DOHH2 (cell line): ENCODE results near the gene IFITM10.

ENCODE experiments used
- CTCF ChIP-seq: fragments of 200-600 bp; sonication (generic); IDR thresholded peaks from one replicate; pipeline ENCODE4 v1.5.1; 2014; ENCODE audit warnings: antibody characterized with exemption, mild to moderate bottlenecking, low read depth, low read length; ENCODE audit not compliant: poor library complexity, severe bottlenecking
- EZH2phosphoT487 ChIP-seq: fragments of 200-600 bp; sonication (generic); IDR thresholded peaks from 2 replicates; pipeline ENCODE4 v1.6.1; 2017; ENCODE audit warnings: borderline replicate concordance, mild to moderate bottlenecking, antibody characterized with exemption, low read length, moderate library complexity, mixed read lengths

GRCh38 chr11:1735271-1735670, 15.1 kb downstream of the IFITM10 start:
- TF ChIP-seq CTCF (no peak), EZH2phosphoT487 (no peak)
